HG03378 (cell line): ENCODE measurements around the gene NAALADL2.
"Not testable (repeated sequence)": the region's sequence is repeated elsewhere in the genome, so short reads cannot be mapped to it uniquely, and the experiment has no call there.

Experiments used
- ATAC-seq: cut with Tn5 transposase; IDR thresholded peaks from one replicate; pipeline ENCODE4 v1.9.1; 2021; ENCODE audit warnings: mild to moderate bottlenecking, moderate library complexity; ENCODE audit not compliant: unreplicated experiment

The NAALADL2 gene

GRCh38 chr3:175404621-175405020, 545.5 kb downstream of the NAALADL2 start:
- no peak for ATAC-seq

DNA sequence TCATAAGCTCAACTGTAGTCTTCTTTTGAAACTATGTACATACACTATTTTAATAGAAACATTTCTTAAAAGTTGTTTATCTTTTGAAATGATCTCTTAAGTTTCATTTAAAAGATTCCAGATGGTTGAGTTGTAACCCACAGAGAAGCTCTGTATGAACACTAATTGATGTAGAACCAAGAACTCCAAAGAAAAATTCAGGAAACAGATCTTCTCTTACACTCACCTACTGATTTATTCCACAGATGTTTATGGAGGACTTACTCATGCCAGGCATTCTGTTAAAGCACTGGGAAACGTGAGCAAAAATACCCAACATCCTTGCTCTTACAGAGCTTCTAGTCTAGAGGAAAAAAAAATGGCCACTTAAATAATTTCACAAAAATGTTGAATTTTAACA, 551.1 kb downstream of the NAALADL2 start:
- ATAC-seq, result no peak

DNA sequence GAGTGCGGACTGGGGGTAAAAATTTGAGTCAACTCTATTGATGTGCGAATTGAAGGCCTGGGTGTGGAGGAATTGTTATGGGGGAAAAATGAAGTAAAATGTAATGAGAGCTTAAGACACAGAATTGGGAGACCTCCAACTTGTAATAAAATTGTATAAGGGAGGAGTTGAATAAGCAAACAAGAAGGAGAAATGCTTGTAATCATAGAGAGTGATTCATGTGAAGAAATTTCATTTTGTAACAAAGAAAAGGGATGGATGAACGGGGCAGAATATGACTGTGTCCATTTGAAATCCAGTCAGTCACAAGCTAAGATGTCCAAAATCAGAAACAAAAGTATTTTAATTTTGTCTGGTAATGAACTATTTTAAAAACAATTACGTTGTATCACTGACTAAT, 552.3 kb downstream of the NAALADL2 start:
- ATAC-seq, result no peak

- ATAC-seq, result no peak
Observed at GRCh38 chr3:175411946-175412345, 552.8 kb downstream of the NAALADL2 start.

DNA sequence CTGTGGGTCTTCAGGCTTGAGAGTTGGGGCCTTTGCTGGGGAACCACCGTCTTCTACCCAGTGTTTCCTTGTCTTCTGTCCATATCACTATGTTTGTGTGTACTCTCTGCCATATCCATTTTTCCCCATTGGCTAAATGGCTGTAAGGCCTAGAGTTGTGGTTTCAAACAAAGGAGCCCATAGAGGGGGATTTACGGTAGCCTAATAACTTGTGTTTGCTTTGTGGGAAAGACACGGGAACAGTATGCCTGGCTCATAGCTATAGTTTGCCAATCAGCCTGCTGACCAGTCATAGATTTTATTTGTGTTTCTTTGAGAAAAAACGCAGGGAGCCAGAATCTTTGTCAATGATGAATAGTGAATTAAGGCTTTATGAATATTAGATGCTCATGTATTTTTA, 554.8 kb downstream of the NAALADL2 start:
- ATAC-seq, result no peak

- ATAC-seq, result no peak
Observed at GRCh38 chr3:175416600-175416999, 557.5 kb downstream of the NAALADL2 start.

- ATAC-seq, result no peak
Observed at GRCh38 chr3:175417426-175417825, 558.3 kb downstream of the NAALADL2 start.

DNA sequence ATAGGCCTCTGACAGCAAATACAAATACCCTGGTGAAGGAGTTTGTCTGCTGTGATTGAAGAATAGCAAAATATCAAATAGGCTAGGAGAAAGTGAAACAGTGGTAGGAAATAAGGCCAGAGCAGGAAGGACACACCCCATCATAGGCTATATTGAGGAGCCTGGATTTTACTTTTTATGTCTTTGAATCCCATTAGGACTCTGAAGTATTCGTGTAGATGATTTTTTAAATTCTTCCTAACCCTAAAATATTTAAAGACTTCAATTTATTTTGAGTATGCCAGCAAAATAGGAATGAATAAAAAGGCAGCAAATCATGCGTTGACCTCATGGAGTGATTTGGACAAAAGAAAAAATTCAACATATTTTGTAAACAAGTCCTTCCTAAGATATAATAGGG, 562.8 kb downstream of the NAALADL2 start:
- ATAC-seq, result no peak

DNA sequence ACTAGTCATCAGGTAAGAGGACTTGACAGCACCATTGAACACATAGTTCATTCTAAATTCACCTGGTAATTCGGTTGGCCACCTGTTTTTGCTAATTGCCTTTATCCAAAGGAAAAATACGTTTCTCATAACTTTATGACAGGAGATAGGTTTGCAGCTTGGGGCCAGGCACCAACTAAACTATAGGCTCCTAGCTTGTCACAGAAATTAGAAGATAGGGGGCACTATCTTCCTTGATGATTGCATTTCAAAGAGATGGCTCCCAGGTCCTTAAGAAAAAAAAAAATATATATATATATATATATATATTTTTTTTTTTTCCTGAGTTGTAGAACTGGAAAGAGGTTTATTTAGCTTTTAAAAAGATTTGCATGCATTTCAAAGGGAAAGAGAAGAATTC, 563.6 kb downstream of the NAALADL2 start:
- no peak for ATAC-seq

- not testable (repeated sequence) for ATAC-seq
Observed at GRCh38 chr3:175423848-175424247, 564.7 kb downstream of the NAALADL2 start.

GRCh38 chr3:175426805-175427204, 567.7 kb downstream of the NAALADL2 start:
- no peak for ATAC-seq

DNA sequence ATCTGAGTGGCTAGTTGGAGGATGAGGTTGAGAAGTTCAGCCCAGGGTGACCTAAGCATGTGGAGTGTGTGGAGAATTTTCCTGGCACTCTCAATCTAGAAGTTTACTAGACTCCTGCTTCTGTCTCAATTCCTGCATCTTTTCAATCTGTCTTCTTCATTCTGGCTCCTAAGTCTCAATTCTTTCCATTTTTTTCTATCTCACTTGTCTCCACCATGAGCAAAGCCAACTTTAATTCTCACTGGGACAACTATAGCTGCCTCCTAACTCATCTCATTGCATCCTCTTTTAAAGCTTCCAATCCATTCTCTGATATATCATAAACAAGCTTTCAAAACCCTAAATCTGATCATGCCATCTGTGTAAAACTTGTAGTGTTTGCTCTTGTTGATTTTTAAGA, 569.3 kb downstream of the NAALADL2 start:
- no peak for ATAC-seq

GRCh38 chr3:175430983-175431773, 572.0 kb downstream of the NAALADL2 start:
- ATAC-seq, result no peak

DNA sequence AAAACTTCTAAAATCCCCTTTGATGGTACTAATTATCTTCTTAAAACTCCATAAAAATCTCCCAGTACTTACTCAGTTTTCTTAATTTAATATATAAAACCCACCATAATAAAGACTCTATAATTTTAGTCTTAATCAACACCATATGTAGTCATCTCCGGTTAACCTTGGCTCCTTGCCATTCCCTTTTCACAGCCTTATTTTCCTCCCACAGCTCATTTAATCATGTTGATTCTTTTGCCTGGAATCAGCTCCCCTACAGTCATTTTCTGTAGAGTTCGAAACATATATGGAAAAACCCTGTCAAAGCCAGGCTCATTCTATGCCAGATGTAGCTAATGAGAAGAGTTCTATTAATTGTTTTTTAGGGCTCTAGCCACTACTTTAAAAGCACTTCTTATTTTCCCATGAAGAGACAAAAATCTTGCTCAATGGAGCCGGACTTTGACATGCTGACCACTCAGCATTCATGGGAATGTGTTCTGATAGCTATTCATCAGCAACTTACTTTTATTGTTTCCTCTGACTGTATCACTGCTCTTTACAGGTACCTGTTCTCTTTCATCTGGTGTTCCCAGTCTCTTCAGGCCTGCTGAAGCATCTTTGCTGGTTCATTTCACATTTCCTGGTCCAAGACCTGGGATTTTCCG, 573.4 kb downstream of the NAALADL2 start:
- no peak for ATAC-seq

DNA sequence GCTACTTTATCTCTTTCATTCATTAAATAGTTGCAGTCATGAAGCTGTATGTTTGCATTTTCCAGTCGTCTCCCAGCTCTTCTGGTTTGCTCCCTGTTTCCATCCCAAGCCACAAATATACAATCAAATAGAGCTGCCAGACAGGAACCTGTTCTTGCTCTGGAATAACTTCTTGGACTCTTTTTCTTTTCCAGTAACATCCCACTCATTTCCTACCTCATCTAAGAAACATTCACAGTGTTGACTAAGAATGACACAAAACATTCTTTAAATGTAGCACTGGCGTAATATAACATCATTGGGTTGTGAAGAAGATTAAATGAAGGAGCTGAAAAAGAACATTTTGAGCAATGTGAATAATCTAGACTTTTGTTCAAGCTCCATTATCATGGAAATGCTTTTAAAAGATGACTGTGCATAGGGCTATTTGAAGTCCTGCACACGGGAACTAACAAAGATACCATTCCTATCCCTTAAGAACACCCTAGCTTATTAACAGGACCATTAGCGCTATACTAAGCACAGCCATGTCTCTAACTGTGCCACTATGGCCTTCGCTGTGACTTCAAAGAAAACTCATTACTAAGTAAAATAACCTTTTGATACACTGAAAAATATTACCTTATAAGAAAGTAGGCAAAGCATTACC, 574.0 kb downstream of the NAALADL2 start:
- no peak for ATAC-seq

DNA sequence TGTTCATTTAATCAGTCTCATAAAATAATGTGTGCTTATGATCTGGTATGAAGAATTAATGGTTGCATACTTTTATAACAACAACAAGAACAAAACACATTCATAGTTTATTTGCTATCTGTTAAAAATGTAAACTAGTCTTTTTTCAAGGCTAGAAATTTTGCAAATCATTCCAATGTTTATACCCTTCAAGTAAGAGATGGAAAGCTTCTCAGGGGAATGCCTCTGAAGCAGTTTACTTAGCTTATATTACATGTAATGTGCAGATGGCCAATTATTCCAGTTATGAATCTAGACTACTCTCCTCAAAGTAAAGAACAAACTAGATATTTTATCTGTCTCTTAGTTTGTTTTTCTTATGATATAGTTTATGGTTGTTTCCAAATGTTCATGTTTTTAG, 575.4 kb downstream of the NAALADL2 start:
- ATAC-seq, result no peak

GRCh38 chr3:175443682-175444081, 584.5 kb downstream of the NAALADL2 start:
- ATAC-seq, result no peak

DNA sequence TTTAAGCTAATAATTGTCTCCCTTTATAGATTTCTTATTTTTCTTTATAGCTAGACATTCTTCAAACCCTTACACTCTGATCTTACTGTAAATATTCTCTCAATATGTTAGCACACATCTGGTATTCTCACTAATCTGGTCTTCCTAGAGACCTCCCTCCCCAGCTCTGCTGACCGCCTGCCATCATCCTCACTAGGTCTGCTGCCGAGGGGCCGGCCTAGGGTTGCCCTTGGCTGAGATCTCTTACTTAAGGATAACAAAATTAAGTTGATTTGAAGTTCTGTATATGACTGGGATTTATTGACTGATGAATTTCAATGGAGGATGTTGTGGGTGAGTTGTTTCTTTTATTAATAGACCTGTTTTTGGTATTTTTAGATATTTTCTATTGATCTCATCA, 586.6 kb downstream of the NAALADL2 start:
- ATAC-seq, result no peak

DNA sequence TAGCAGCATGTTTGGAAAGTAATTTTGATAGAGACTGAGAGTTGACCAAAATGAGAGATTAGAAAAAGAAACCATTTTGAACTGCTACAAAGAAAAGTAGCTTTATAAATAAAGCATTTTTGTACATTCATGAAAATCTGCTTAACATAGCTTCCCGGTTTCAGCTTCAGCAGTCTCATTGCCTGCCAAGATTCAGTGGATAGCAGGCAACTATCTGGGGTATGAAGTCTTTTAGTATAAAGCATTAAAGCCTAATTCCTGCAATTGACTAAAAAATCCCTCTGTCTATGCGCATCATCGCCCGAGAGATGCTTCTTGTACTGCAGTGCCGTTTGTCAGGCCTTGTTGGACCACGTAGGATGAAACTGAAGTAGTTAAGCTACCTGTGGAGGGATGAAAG, 588.4 kb downstream of the NAALADL2 start:
- ATAC-seq, result no peak

- ATAC-seq, result no peak
Observed at GRCh38 chr3:175453361-175453760, 594.2 kb downstream of the NAALADL2 start.

- no peak for ATAC-seq
Observed at GRCh38 chr3:175456466-175456865, 597.3 kb downstream of the NAALADL2 start.

DNA sequence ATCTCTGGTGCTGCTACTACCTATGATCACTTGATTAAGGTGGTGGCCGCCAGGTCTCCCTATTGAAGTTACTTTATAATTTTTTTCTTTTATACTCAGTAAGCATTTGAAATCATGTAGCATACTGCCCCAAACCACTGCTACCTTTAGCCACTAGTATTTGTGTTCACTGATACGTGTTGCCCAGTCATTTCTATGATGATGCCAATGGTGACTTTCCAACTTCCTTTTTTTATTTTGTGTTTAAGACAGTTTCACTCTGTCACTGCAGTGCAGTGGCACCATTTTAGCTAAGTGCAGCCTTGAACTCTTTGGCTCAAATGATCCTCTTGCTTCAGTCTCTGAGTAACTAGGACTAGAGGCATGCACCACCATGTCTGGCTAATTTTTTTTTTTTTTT, 598.2 kb downstream of the NAALADL2 start:
- peak; percentile 54 for ATAC-seq
